T-helper 2 cell treated with Interferon-gamma antibody and Interleukin-4, amounts not matched to agents 100 ng/mL and 5 ng/mL, for 36 hours (primary cell): Measurements from ENCODE around the gene EIF3D. TPM values are rescaled to one million over a fixed set of nuclear protein-coding genes. Genes with fewer than 3 reads are reported as not detected.

ENCODE experiments used
- intact Hi-C: fragments of 100-400 bp; cut with micrococcal nuclease; formaldehyde crosslinking; loops from one replicate; pipeline ENCODE4 v1.15.1; 2023
- total RNA-seq: library from RNA; stranded (reverse); gene quantifications from 2 replicates; pipeline ENCODE4 v1.2.3, GENCODE V29; 2022

EIF3D gene
- total RNA-seq, 1 donor from 2014 or later: 213 TPM

GRCh38 chr22:36467946-36468345, 61.0 kb downstream of the EIF3D start:
- intact Hi-C loops: no loop called here

- intact Hi-C loops: no loop called here
Observed at GRCh38 chr22:36467042-36467810, 61.7 kb downstream of the EIF3D start.

- intact Hi-C loops: no loop called here
Observed at GRCh38 chr22:36466258-36466657, 62.7 kb downstream of the EIF3D start.

- intact Hi-C loops: no loop called here
Observed at GRCh38 chr22:36465232-36466021, 63.5 kb downstream of the EIF3D start.

GRCh38 chr22:36464715-36465231, 64.2 kb downstream of the EIF3D start:
- intact Hi-C loops: no loop called here

- intact Hi-C loops: no loop called here
Observed at GRCh38 chr22:36463783-36464184, 65.2 kb downstream of the EIF3D start.

GRCh38 chr22:36461665-36462649, 67.0 kb downstream of the EIF3D start:
- intact Hi-C loops: no loop called here

Other genes starting within 250 kb of the EIF3D start
- 918 and 932 TPM in 2 replicates for gene MYH9, start 141.2 kb downstream of the EIF3D start, total RNA-seq
- gene TXN2, start 47.5 kb downstream of the EIF3D start, total RNA-seq: 79.1 and 86.8 TPM in 2 replicates
- 15.8 and 17.4 TPM in 2 replicates for gene FOXRED2, start 22.1 kb downstream of the EIF3D start, total RNA-seq
- not detected in 2 replicates for gene CACNG2, start 174.6 kb upstream of the EIF3D start, total RNA-seq
- gene IFT27, start 247.0 kb upstream of the EIF3D start, total RNA-seq: 25.2 and 26.9 TPM in 2 replicates